Measurements from ENCODE around the gene CD69. TPM values are rescaled to one million over a fixed set of nuclear protein-coding genes. Genes with fewer than 3 reads are reported as not detected.
"Not testable (repeated sequence)": the region's sequence is repeated elsewhere in the genome, so short reads cannot be mapped to it uniquely, and the experiment has no call there.

CD69 gene
- total RNA-seq, 1 donor from 2014 or later: 11.4 TPM

- intact Hi-C loops (cut with DNase I): no loop called here
- no peaks in the 10 kb centered on the region for H3K27me3 ChIP-seq (ENCODE audit: low read depth)
- TF ChIP-seq, protein P1, sequence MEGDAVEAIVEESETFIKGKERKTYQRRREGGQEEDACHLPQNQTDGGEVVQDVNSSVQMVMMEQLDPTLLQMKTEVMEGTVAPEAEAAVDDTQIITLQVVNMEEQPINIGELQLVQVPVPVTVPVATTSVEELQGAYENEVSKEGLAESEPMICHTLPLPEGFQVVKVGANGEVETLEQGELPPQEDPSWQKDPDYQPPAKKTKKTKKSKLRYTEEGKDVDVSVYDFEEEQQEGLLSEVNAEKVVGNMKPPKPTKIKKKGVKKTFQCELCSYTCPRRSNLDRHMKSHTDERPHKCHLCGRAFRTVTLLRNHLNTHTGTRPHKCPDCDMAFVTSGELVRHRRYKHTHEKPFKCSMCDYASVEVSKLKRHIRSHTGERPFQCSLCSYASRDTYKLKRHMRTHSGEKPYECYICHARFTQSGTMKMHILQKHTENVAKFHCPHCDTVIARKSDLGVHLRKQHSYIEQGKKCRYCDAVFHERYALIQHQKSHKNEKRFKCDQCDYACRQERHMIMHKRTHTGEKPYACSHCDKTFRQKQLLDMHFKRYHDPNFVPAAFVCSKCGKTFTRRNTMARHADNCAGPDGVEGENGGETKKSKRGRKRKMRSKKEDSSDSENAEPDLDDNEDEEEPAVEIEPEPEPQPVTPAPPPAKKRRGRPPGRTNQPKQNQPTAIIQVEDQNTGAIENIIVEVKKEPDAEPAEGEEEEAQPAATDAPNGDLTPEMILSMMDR (IDR thresholded peaks at IDR 0.05): no peak
- no peaks in the 10 kb centered on the region for H3K9me3 ChIP-seq
- H3K4me3 ChIP-seq: no peak overlapping the region
- no peaks in the 10 kb centered on the region for H3K36me3 ChIP-seq
- no peaks in the 10 kb centered on the region for H3K4me1 ChIP-seq
- H3K27ac ChIP-seq: no peak overlapping the region
- no peak for DNase-seq
- ATAC-seq: no peak
Measured at GRCh38 chr12:9724023-9724422, 36.7 kb downstream of the CD69 start.

GRCh38 chr12:9721394-9722092, 39.2 kb downstream of the CD69 start:
- H3K4me3 ChIP-seq: no peak overlapping the region
- intact Hi-C loops (cut with DNase I): no loop called here
- H3K36me3 ChIP-seq: no peaks in the 10 kb centered on the region
- TF ChIP-seq, protein P1 (IDR thresholded peaks at IDR 0.05): no peak
- no peak for DNase-seq
- no peak for ATAC-seq
- H3K4me1 ChIP-seq: no peaks in the 10 kb centered on the region
- no peaks in the 10 kb centered on the region for H3K27me3 ChIP-seq (ENCODE audit: low read depth)
- H3K9me3 ChIP-seq: no peaks in the 10 kb centered on the region
- H3K27ac ChIP-seq: no peak overlapping the region

GRCh38 chr12:9719790-9720189, 40.9 kb downstream of the CD69 start:
- H3K4me1 ChIP-seq: no peaks in the 10 kb centered on the region
- H3K27me3 ChIP-seq (ENCODE audit: low read depth): no peaks in the 10 kb centered on the region
- TF ChIP-seq, protein P1 (IDR thresholded peaks at IDR 0.05): no peak
- no peak for DNase-seq
- no peak overlapping the region for H3K27ac ChIP-seq
- intact Hi-C loops (cut with DNase I): no loop called here
- no peak overlapping the region for H3K4me3 ChIP-seq
- no peaks in the 10 kb centered on the region for H3K9me3 ChIP-seq
- ATAC-seq: no peak
- no peaks in the 10 kb centered on the region for H3K36me3 ChIP-seq

GRCh38 chr12:9718968-9719367, 41.7 kb downstream of the CD69 start:
- H3K4me1 ChIP-seq: no peaks in the 10 kb centered on the region
- DNase-seq: no peak
- H3K9me3 ChIP-seq: no peaks in the 10 kb centered on the region
- ATAC-seq: no peak
- intact Hi-C loops (cut with DNase I): no loop called here
- TF ChIP-seq, protein P1 (IDR thresholded peaks at IDR 0.05): no peak
- no peak overlapping the region for H3K27ac ChIP-seq
- no peak overlapping the region for H3K4me3 ChIP-seq
- no peaks in the 10 kb centered on the region for H3K27me3 ChIP-seq (ENCODE audit: low read depth)
- no peaks in the 10 kb centered on the region for H3K36me3 ChIP-seq

DNA sequence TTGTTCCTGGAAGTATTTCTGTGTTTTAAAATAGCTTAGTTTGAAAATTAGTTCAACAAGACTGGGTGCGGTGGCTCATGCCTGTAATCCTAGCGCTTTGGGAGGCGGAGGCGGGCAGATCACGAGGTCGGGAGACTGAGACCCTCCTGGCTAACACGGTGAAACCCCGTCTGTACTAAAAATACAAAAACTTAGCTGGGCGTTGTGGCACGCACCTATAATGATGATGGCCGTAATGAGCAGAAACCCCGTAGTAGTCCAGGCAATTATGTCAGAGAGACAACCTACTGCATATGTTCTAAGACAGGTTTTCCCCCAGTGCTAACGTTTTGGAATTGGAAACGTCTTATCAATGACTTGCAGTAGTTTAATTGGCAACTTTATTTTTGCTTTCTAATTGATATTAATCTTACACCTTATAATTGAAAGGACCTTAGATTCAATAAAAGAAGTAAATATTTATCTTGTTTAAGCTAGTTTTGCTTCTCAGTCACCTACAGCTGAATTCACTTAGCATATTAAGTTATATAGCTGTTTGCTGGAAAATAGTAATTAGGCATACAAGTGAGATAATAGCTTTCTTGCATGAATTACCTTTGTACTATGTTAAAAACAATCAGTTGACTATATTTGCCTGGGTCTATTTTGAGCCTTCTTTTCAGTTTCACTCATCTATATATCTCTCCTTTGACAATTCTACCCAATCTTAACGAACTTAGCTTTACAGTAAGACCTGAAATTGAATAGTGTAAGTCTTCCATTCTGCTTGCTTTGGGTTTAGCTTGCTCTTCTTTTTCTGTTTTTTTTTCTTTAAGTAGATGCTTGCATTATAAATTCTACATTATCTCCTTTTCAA, 43.4 kb downstream of the CD69 start:
- no peaks in the 10 kb centered on the region for H3K9me3 ChIP-seq
- intact Hi-C loops (cut with DNase I): no loop called here
- ATAC-seq: no peak
- TF ChIP-seq, protein P1 (IDR thresholded peaks at IDR 0.05): no peak
- H3K4me1 ChIP-seq: no peaks in the 10 kb centered on the region
- H3K27ac ChIP-seq: no peak overlapping the region
- H3K36me3 ChIP-seq: no peaks in the 10 kb centered on the region
- DNase-seq: no peak
- H3K27me3 ChIP-seq (ENCODE audit: low read depth): no peaks in the 10 kb centered on the region
- no peak overlapping the region for H3K4me3 ChIP-seq

DNA sequence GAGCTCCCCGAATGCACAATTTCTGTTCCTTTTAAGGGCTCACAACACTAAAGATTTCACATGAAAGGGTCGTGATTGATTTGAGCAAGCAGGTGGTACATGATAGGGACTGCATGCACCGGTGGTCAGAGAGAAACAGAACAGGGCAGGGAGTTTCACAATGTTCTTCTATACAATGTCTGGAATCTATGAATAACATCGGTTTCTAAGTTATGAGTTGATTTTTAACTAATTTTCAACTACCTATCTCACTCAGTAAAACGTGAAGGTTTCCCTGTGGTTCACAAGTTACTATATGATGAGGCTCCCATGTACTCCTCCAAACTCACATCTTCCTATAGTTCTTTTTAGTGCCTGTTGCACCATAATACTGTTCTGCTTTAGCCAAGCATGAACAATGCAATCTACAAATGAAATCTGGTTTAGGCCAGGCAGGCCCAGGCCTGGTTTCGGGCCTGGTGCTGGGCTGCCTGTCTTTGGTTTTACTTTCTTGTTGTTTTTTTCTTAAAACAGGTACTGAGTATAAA, 47.6 kb downstream of the CD69 start:
- intact Hi-C loops (cut with DNase I); ATAC-seq; H3K4me1 ChIP-seq; H3K27ac ChIP-seq; H3K36me3 ChIP-seq; H3K27me3 ChIP-seq (ENCODE audit: low read depth); H3K9me3 ChIP-seq; DNase-seq; H3K4me3 ChIP-seq: not testable (repeated sequence)

Data from lower lobe of right lung (tissue), 2 donors.